SU-DHL-6 (cell line): Measurements from ENCODE around the gene DCAF7.

Experiments used
- H2AFZ ChIP-seq: fragments of 200-600 bp; sonication (generic); 2 replicates; pipeline ENCODE4 v1.6.1; 2014; ENCODE audit warnings: low read depth, mild to moderate bottlenecking, moderate library complexity, mixed read lengths, antibody characterized with exemption, low read length; ENCODE audit not compliant: severe bottlenecking
- H3F3A ChIP-seq: fragments of 200-600 bp; shearing (Covaris generic); 2 replicates; pipeline ENCODE4 v1.6.0; 2016; ENCODE audit warnings: antibody characterized with exemption, mild to moderate bottlenecking; ENCODE audit not compliant: insufficient read depth
- H3K27ac ChIP-seq: fragments of 200-600 bp; sonication (generic); 2 replicates; pipeline ENCODE4 v1.5.1; 2016; ENCODE audit warnings: low read depth, mild to moderate bottlenecking, low read length, moderate library complexity, mixed read lengths
- H3K27me3 ChIP-seq: fragments of 200-600 bp; sonication (generic), shearing (Covaris generic); 2 replicates; pipeline ENCODE4 v1.6.0; 2014; ENCODE audit warnings: mild to moderate bottlenecking, low read length
- H3K36me3 ChIP-seq: fragments of 200-600 bp; sonication (generic); 2 replicates; pipeline ENCODE4 v1.6.1; 2014; ENCODE audit warnings: mild to moderate bottlenecking, low read length, mixed read lengths
- H3K4me2 ChIP-seq: fragments of 300-600, 200-600 bp; shearing (Covaris generic), sonication (generic); 2 replicates; pipeline ENCODE4 v1.6.0; 2014; ENCODE audit warnings: low read length, low read depth, mild to moderate bottlenecking; ENCODE audit not compliant: poor library complexity, severe bottlenecking
- H3K4me3 ChIP-seq: fragments of 200-600 bp; sonication (generic); 2 replicates; pipeline ENCODE4 v1.5.1; 2014; ENCODE audit warnings: antibody characterized with exemption, low read length, mild to moderate bottlenecking, mixed read lengths; ENCODE audit not compliant: insufficient read depth, poor library complexity, severe bottlenecking
- H3K79me2 ChIP-seq: fragments of 200-600 bp; sonication (generic); 2 replicates; pipeline ENCODE4 v1.6.1; 2014; ENCODE audit warnings: mild to moderate bottlenecking, low read length, moderate library complexity; ENCODE audit not compliant: insufficient read depth
- H3K9ac ChIP-seq: fragments of 200-600 bp; sonication (generic); 2 replicates; pipeline ENCODE4 v1.7.0; 2014; ENCODE audit warnings: mild to moderate bottlenecking, low read length
- H3K9me2 ChIP-seq: fragments of 200-600 bp; sonication (generic); replicated peaks from 2 replicates; pipeline ENCODE4 v1.6.1; 2014; ENCODE audit warnings: low read length; ENCODE audit not compliant: insufficient read depth
- H3K9me3 ChIP-seq: fragments of 200-600 bp; sonication (generic); 2 replicates; pipeline ENCODE4 v1.6.1; 2014; ENCODE audit warnings: low read length, mixed read lengths; ENCODE audit not compliant: insufficient read depth
- H4K20me1 ChIP-seq: fragments of 200-600 bp; sonication (generic); 2 replicates; pipeline ENCODE4 v1.6.1; 2014; ENCODE audit warnings: low read depth, mild to moderate bottlenecking, antibody characterized with exemption, low read length, moderate library complexity, mixed read lengths
- CTCF ChIP-seq: fragments of 200-600 bp; sonication (generic); IDR thresholded peaks from one replicate; pipeline ENCODE4 v1.5.1; 2017; ENCODE audit warnings: antibody characterized with exemption, mild to moderate bottlenecking, low read length, moderate library complexity; ENCODE audit not compliant: insufficient read depth, poor library complexity, severe bottlenecking
- EZH2phosphoT487 ChIP-seq: fragments of 200-600 bp; sonication (generic), shearing (Covaris generic); conservative IDR thresholded peaks from 2 replicates; pipeline ENCODE4 v1.6.1; 2018; ENCODE audit warnings: mild to moderate bottlenecking, antibody characterized with exemption, low read length, moderate library complexity, mixed read lengths

DCAF7 gene

GRCh38 chr17:63600569-63601438 is 50.5 kb downstream of the DCAF7 start, which contains the start of gene TACO1:
TSS of gene TACO1 (plus strand) at chr17:63600895. CDS start at chr17:63601084, 189 bp downstream.
- Histone ChIP-seq H3K27ac (peak within 1 kb of the TSS; percentile 32), H3F3A (no peaks in the 10 kb centered on the region), H2AFZ (peak within 1 kb of the TSS; percentile 84), H4K20me1 (no peaks in the 10 kb centered on the region), H3K9me3 (no peaks in the 10 kb centered on the region), H3K36me3 (no peaks in the 10 kb centered on the region), H3K9me2 (no peaks in the 10 kb centered on the region), H3K4me2 (peak within 1 kb of the TSS; percentile 67), H3K9ac (peak within 1 kb of the TSS; percentile 75), H3K79me2 (peaks cover 14% of the 10 kb centered on the region; the same call in 1 of the 2 replicates), H3K27me3 (no peaks in the 10 kb centered on the region), H3K4me3 (peak within 1 kb of the TSS; percentile 76)
- TF ChIP-seq CTCF (no peak), EZH2phosphoT487 (no peak)

GRCh38 chr17:63601439-63602371 is 51.4 kb downstream of the DCAF7 start:
- no peaks in the 10 kb centered on the region for H3F3A ChIP-seq
- H3K4me3 ChIP-seq, result peak overlapping the region; percentile 76
- no peak overlapping the region for H3K27ac ChIP-seq
- peak overlapping the region; percentile 67 for H3K4me2 ChIP-seq
- peak overlapping the region; percentile 75 for H3K9ac ChIP-seq
- H4K20me1 ChIP-seq, result no peaks in the 10 kb centered on the region
- peak overlapping the region; percentile 84 for H2AFZ ChIP-seq
- no peaks in the 10 kb centered on the region for H3K27me3 ChIP-seq
- TF ChIP-seq EZH2phosphoT487 (no peak), CTCF (no peak)
- H3K36me3 ChIP-seq, result no peaks in the 10 kb centered on the region
- no peaks in the 10 kb centered on the region for H3K9me3 ChIP-seq
- no peaks in the 10 kb centered on the region for H3K9me2 ChIP-seq
- H3K79me2 ChIP-seq, result peaks cover 14% of the 10 kb centered on the region; the same call in 1 of the 2 replicates

GRCh38 chr17:63609816-63610573 is 59.7 kb downstream of the DCAF7 start:
- TF ChIP-seq EZH2phosphoT487 (no peak), CTCF (no peak)
- H3K27me3 ChIP-seq, result no peaks in the 10 kb centered on the region
- H3K4me3 ChIP-seq, result no peak overlapping the region
- no peaks in the 10 kb centered on the region for H3F3A ChIP-seq
- no peaks in the 10 kb centered on the region for H4K20me1 ChIP-seq
- H3K27ac ChIP-seq, result no peak overlapping the region
- H3K9ac ChIP-seq, result no peak overlapping the region
- no peaks in the 10 kb centered on the region for H3K9me3 ChIP-seq
- no peaks in the 10 kb centered on the region for H3K9me2 ChIP-seq
- H3K36me3 ChIP-seq, result peaks cover 5% of the 10 kb centered on the region; the same call in 1 of the 2 replicates
- H3K4me2 ChIP-seq, result no peak overlapping the region
- H3K79me2 ChIP-seq, result no peaks in the 10 kb centered on the region
- H2AFZ ChIP-seq, result no peak overlapping the region
